Nephron (organoid): ENCODE measurements around the gene HYAL3.
"Not testable (repeated sequence)": the region's sequence is repeated elsewhere in the genome, so short reads cannot be mapped to it uniquely, and the experiment has no call there.

Experiments
- H3K27ac Mint-ChIP-seq, 3 experiments: 2 replicates each; pipeline ENCODE4 v1.8.0; 2020; ENCODE audit warnings: mixed read lengths in 3 of 3, mild to moderate bottlenecking in 2 of 3, moderate library complexity in 1 of 3
- H3K27me3 Mint-ChIP-seq: 2 replicates; pipeline ENCODE4 v1.8.0; 2021; ENCODE audit warnings: low read depth, mild to moderate bottlenecking, moderate library complexity, mixed read lengths
- H3K36me3 Mint-ChIP-seq: 2 replicates; pipeline ENCODE4 v1.8.0; 2020; ENCODE audit warnings: low read depth, mixed read lengths
- H3K4me1 Mint-ChIP-seq: 2 replicates; pipeline ENCODE4 v1.8.0; 2020; ENCODE audit warnings: mixed read lengths
- H3K4me3 Mint-ChIP-seq, 3 experiments: 2 replicates each; pipeline ENCODE4 v1.8.0; 2020; ENCODE audit warnings: mild to moderate bottlenecking in 3 of 3, mixed read lengths in 3 of 3, moderate library complexity in 2 of 3
- H3K9me3 Mint-ChIP-seq: 2 replicates; pipeline ENCODE4 v1.8.0; 2020; ENCODE audit warnings: mixed read lengths
- CTCF ChIP-seq, 3 experiments: fragments of 200-600 bp; sonication (generic); IDR thresholded peaks; one replicate each; pipeline ENCODE4 v1.5.0; 2021; ENCODE audit warnings: antibody characterized with exemption in 3 of 3; ENCODE audit not compliant: unreplicated experiment in 3 of 3

HYAL3 gene

GRCh38 chr3:50316657-50317242 is 17.5 kb upstream of the HYAL3 start:
- Mint-ChIP-seq H3K4me1 (peaks cover 28% of the 10 kb centered on the region), H3K9me3 (peaks cover 7% of the 10 kb centered on the region), H3K36me3 (peaks cover 56% of the 10 kb centered on the region), H3K27me3 (no peaks in the 10 kb centered on the region), H3K27ac (peak overlapping the region in 2 of 3 experiments; percentile 25 to 51), H3K4me3 (peak overlapping the region in 2 of 3 experiments; percentile 24 to 28)
- TF ChIP-seq CTCF (IDR thresholded peaks at IDR 0.05; ENCODE audit: unreplicated experiment in 3 of 3): no peak

- Mint-ChIP-seq H3K27me3 (no peaks in the 10 kb centered on the region), H3K27ac (peak overlapping the region in 1 of 3 experiments; percentile 47), H3K4me1 (peaks cover 19% of the 10 kb centered on the region), H3K9me3 (peaks cover 8% of the 10 kb centered on the region), H3K36me3 (peaks cover 63% of the 10 kb centered on the region), H3K4me3 (no peak overlapping the region)
- no peak for TF ChIP-seq CTCF (IDR thresholded peaks at IDR 0.05; ENCODE audit: unreplicated experiment in 3 of 3)
These were observed 15.6 kb upstream of the HYAL3 start for GRCh38 chr3:50314816-50315215.

GRCh38 chr3:50314342-50314741 is 15.1 kb upstream of the HYAL3 start:
- peaks cover 66% of the 10 kb centered on the region for H3K36me3 Mint-ChIP-seq
- no peak overlapping the region for H3K27ac Mint-ChIP-seq
- H3K4me3 Mint-ChIP-seq: no peak overlapping the region
- H3K9me3 Mint-ChIP-seq: peaks cover 13% of the 10 kb centered on the region
- TF ChIP-seq CTCF (IDR thresholded peaks at IDR 0.05; ENCODE audit: unreplicated experiment in 3 of 3): no peak
- peaks cover 15% of the 10 kb centered on the region for H3K4me1 Mint-ChIP-seq
- H3K27me3 Mint-ChIP-seq: no peaks in the 10 kb centered on the region

- not testable (repeated sequence) for H3K4me1 Mint-ChIP-seq, H3K27me3 Mint-ChIP-seq, H3K27ac Mint-ChIP-seq, H3K4me3 Mint-ChIP-seq
- Mint-ChIP-seq H3K9me3 (peaks cover 18% of the 10 kb centered on the region), H3K36me3 (peaks cover 60% of the 10 kb centered on the region)
These were observed 12.8 kb upstream of the HYAL3 start for GRCh38 chr3:50312041-50312440.

- Mint-ChIP-seq H3K36me3 (peaks cover 22% of the 10 kb centered on the region), H3K4me3 (no peak overlapping the region), H3K27me3 (no peaks in the 10 kb centered on the region), H3K9me3 (peaks cover 8% of the 10 kb centered on the region), H3K27ac (peak overlapping the region in 1 of 3 experiments; percentile 20), H3K4me1 (peaks cover 9% of the 10 kb centered on the region)
- no peak for TF ChIP-seq CTCF (IDR thresholded peaks at IDR 0.05; ENCODE audit: unreplicated experiment in 3 of 3)
These were observed 5.4 kb upstream of the HYAL3 start for GRCh38 chr3:50304601-50305000.

GRCh38 chr3:50303013-50303815 is 4.0 kb upstream of the HYAL3 start, which contains the start of gene HYAL1:
TSS of gene HYAL1 (minus strand) at chr3:50303574. CDS start at chr3:50302956, 618 bp downstream.
- H3K36me3 Mint-ChIP-seq: peaks cover 12% of the 10 kb centered on the region
- H3K27ac Mint-ChIP-seq: peak within 1 kb of the TSS in 2 of 3 experiments; percentile 46 to 86
- no peak within 1 kb of the TSS for H3K4me3 Mint-ChIP-seq
- H3K4me1 Mint-ChIP-seq: peaks cover 16% of the 10 kb centered on the region
- H3K9me3 Mint-ChIP-seq: no peaks in the 10 kb centered on the region
- peak in 1 of 3 experiments; percentile 18 for TF ChIP-seq CTCF (IDR thresholded peaks at IDR 0.05; ENCODE audit: unreplicated experiment in 3 of 3)
- H3K27me3 Mint-ChIP-seq: no peaks in the 10 kb centered on the region
